ENCODE results near the gene XIAP. TPM values are rescaled to one million over a fixed set of nuclear protein-coding genes. Genes with fewer than 3 reads are reported as not detected.
A peak's percentile ranks its signal among the peaks of the same experiment; 100 is the strongest.

XIAP gene
- total RNA-seq, 1 experiment from 2014 or later: 29.2 TPM

GRCh38 chrX:123878252-123878721, 18.4 kb downstream of the XIAP start:
- H3K79me2 ChIP-seq (ENCODE audit: low read length): peaks cover 69% of the 10 kb centered on the region
- H3K36me3 ChIP-seq (ENCODE audit: low read depth, low read length): no peaks in the 10 kb centered on the region
- H3K9me3 ChIP-seq (ENCODE audit: low read length): no peaks in the 10 kb centered on the region
- no peaks in the 10 kb centered on the region for H4K20me1 ChIP-seq (ENCODE audit: low read length)
- H2AFZ ChIP-seq (ENCODE audit: low read length): no peak overlapping the region
- no peak overlapping the region for H3K4me3 ChIP-seq (ENCODE audit: low read length)
- peak overlapping the region; percentile 14; the same call in 1 of the 2 replicates for H3K27ac ChIP-seq (ENCODE audit: low read length)
- CTCF ChIA-PET: no interaction called here
- H3K9me2 ChIP-seq (replicated peaks; ENCODE audit: low read length): no peaks in the 10 kb centered on the region
- H3K4me2 ChIP-seq (ENCODE audit: low read length): no peak overlapping the region
- peaks cover 20% of the 10 kb centered on the region for H3K4me1 ChIP-seq (ENCODE audit: insufficient read depth, low read length)
- peak; percentile 14; the same call in 1 of the 2 replicates for ATAC-seq
- H3F3A ChIP-seq (ENCODE audit: low read length, unreplicated experiment): no peaks in the 10 kb centered on the region
- BruUV-seq (replicated peaks): no TSS peak
- POLR2A ChIA-PET (ENCODE audit: unreplicated experiment): interaction anchor here (0.5 kb wide), 1 partner anchor 19 kb away, joined by 4 read pairs; no protein-coding TSS in a partner anchor
- DNase-seq: no peak
- no peaks in the 10 kb centered on the region for H3K27me3 ChIP-seq (ENCODE audit: low read length)
- no peak for TF ChIP-seq EZH2phosphoT487 (IDR thresholded peaks at IDR 0.05; ENCODE audit: borderline replicate concordance, low read length)
- no peak for TF ChIP-seq CTCF (conservative IDR thresholded peaks at IDR 0.05; ENCODE audit: low read depth, low read length)
- TF ChIP-seq EZH2 (IDR thresholded peaks at IDR 0.05; ENCODE audit: low read length, unreplicated experiment): no peak
- intact Hi-C loops (cut with micrococcal nuclease): loop anchor here (2.0 kb wide), 1 partner anchor 17 kb away; the partner anchor contains the start of gene XIAP
- no peak overlapping the region for H3K9ac ChIP-seq (ENCODE audit: low read length)

DNA sequence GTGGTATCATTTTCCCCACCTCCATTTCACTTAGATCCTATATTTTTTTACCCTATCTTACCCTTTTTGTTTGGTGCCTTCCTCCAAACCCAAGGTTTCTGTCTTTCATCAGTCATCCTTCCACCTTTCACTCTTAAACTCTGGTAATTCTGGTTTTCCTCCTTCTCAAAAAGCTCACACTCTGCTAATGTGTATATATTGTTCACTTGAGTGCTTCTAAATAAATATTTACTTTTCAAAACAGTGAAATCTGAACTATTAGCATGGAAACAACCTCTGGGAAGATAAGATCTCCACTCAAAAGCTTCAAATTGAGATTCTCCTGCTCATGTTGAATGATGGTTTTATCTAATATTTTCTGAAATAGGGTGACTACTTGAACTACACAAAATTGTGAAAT, 21.5 kb downstream of the XIAP start:
- H4K20me1 ChIP-seq (ENCODE audit: low read length): no peaks in the 10 kb centered on the region
- H2AFZ ChIP-seq (ENCODE audit: low read length): no peak overlapping the region
- H3K79me2 ChIP-seq (ENCODE audit: low read length): peaks cover 61% of the 10 kb centered on the region
- no peak overlapping the region for H3K4me3 ChIP-seq (ENCODE audit: low read length)
- peak overlapping the region; percentile 53 for H3K4me2 ChIP-seq (ENCODE audit: low read length)
- H3K4me1 ChIP-seq (ENCODE audit: insufficient read depth, low read length): peaks cover 20% of the 10 kb centered on the region
- no TSS peak for BruUV-seq (replicated peaks)
- ChIA-PET CTCF (interaction anchor here (0.7 kb wide), 1 partner anchor 112 kb away, joined by 8 read pairs; no protein-coding TSS in a partner anchor), POLR2A (ENCODE audit: unreplicated experiment) (interaction anchor here (0.5 to 0.7 kb wide), 3 partner anchors 12 to 22 kb away, joined by 6 to 16 read pairs (median 8); partner anchors contain the start of gene XIAP)
- H3K9ac ChIP-seq (ENCODE audit: low read length): no peak overlapping the region
- H3K27me3 ChIP-seq (ENCODE audit: low read length): no peaks in the 10 kb centered on the region
- peaks cover 6% of the 10 kb centered on the region for H3K36me3 ChIP-seq (ENCODE audit: low read depth, low read length)
- no peaks in the 10 kb centered on the region for H3K9me2 ChIP-seq (replicated peaks; ENCODE audit: low read length)
- peak; percentile 52 for DNase-seq
- no peaks in the 10 kb centered on the region for H3K9me3 ChIP-seq (ENCODE audit: low read length)
- H3F3A ChIP-seq (ENCODE audit: low read length, unreplicated experiment): no peaks in the 10 kb centered on the region
- H3K27ac ChIP-seq (ENCODE audit: low read length): peak overlapping the region; percentile 45
- ATAC-seq: peak; percentile 70
- no peak for TF ChIP-seq EZH2 (IDR thresholded peaks at IDR 0.05; ENCODE audit: low read length, unreplicated experiment)
- TF ChIP-seq EZH2phosphoT487 (IDR thresholded peaks at IDR 0.05; ENCODE audit: borderline replicate concordance, low read length): no peak
- intact Hi-C loops (cut with micrococcal nuclease): no loop called here

DNA sequence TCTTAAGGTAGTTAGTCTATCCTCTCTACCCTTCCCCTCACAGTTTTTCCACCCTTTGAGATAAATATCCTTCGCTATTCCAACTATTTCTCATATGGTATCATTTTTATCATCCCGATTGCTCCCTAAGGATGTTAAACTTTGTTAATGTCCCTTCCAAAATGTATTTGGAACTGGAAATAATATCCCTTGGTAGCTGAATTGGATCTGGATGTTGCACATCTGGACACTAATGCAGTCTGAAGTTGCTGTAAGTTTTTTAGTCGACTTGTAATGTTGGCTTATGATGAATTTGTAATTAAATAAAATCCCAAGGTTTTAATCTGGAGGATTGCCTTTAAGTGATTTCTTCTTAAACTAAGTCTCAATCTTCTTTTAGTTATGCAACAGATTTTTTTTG, 22.5 kb downstream of the XIAP start:
- H3K36me3 ChIP-seq (ENCODE audit: low read depth, low read length): peaks cover 9% of the 10 kb centered on the region
- no peaks in the 10 kb centered on the region for H3K27me3 ChIP-seq (ENCODE audit: low read length)
- CTCF ChIA-PET: no interaction called here
- H4K20me1 ChIP-seq (ENCODE audit: low read length): no peaks in the 10 kb centered on the region
- intact Hi-C loops (cut with micrococcal nuclease): no loop called here
- H3K9me3 ChIP-seq (ENCODE audit: low read length): no peaks in the 10 kb centered on the region
- no peak overlapping the region for H3K9ac ChIP-seq (ENCODE audit: low read length)
- DNase-seq (no peak), ATAC-seq (no peak)
- H2AFZ ChIP-seq (ENCODE audit: low read length): no peak overlapping the region
- H3K27ac ChIP-seq (ENCODE audit: low read length): no peak overlapping the region
- no peak overlapping the region for H3K4me3 ChIP-seq (ENCODE audit: low read length)
- no peak overlapping the region for H3K4me2 ChIP-seq (ENCODE audit: low read length)
- no peaks in the 10 kb centered on the region for H3F3A ChIP-seq (ENCODE audit: low read length, unreplicated experiment)
- POLR2A ChIA-PET (ENCODE audit: unreplicated experiment): no interaction called here
- H3K79me2 ChIP-seq (ENCODE audit: low read length): peaks cover 52% of the 10 kb centered on the region
- H3K4me1 ChIP-seq (ENCODE audit: insufficient read depth, low read length): peaks cover 20% of the 10 kb centered on the region
- no TSS peak for BruUV-seq (replicated peaks)
- no peaks in the 10 kb centered on the region for H3K9me2 ChIP-seq (replicated peaks; ENCODE audit: low read length)
- TF ChIP-seq EZH2 (IDR thresholded peaks at IDR 0.05; ENCODE audit: low read length, unreplicated experiment): no peak
- no peak for TF ChIP-seq CTCF (conservative IDR thresholded peaks at IDR 0.05; ENCODE audit: low read depth, low read length)
- no peak for TF ChIP-seq EZH2phosphoT487 (IDR thresholded peaks at IDR 0.05; ENCODE audit: borderline replicate concordance, low read length)

All from PC-3 (cell line).